HPDE6-E6E7 (cell line): Measurements from ENCODE around the gene ARL6IP4.

Experiments
- DNase-seq: peaks from one replicate; pipeline ENCODE4 v3.0.0; 2011; ENCODE audit warnings: missing footprints; ENCODE audit errors: extremely low spot score

The ARL6IP4 gene

DNA sequence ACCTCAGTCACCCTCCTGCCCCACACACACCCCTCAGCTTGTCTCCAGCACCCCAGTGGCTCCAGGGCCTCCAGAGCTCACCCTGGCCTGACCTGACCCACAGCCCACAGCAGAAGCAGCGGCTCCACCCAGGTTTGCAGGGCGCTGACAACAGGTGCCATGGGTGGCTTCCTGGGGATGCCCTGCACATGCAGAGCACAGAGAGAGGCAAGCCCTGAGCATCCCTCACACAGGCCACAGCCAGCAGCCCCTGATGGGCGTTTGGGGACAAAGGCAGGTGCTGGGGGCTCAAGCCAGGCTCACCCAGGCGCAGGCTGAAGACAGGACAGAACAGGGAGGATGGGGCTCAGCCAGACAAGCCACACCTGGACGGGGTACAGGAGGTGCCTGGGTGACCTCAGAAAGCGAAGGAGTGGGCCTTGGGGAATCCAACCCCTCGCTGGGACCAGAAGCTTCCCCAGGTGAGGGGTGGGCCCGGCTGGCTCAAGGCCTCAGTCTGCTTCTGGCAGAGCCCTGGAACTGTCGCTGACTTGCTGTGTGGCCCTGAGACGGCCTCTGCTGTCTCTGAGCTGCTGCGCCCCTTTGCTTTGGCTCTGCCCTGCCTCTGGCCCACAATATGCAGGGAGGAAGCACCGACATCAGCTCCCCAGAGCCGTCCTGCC lies 10.6 kb downstream of the ARL6IP4 start:
- no peak for DNase-seq

DNA sequence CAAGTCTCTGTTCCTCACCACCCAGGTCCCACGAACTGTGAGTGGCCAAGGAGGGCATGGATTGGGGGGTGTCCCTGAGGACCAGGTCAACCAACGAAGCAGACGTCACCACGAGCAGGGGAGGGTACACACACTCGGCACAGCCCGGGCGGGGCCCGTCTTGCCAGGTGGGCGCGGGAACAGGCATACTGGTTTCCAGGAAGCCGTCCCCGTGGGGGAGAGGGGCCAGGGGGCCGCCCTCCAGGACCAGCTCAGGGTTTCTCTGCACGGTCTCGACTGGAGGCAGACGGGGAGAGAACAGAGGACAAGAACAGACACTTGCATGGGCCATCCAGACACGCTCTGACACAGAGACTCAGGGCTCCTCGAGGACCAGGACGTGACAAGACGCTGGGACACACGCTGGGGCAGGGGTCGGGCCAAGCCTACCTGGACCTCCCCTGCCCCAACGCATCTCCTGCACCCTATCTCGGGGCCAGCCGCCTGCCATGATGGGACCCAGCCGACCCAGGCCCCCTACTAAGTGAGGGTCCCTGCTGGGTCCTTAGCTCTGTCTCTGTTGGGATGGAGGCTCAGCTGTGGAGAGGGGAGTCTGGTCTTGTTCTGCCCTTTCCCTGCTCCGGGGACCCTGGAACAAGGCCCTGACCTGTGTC lies 11.3 kb downstream of the ARL6IP4 start:
- no peak for DNase-seq

DNA sequence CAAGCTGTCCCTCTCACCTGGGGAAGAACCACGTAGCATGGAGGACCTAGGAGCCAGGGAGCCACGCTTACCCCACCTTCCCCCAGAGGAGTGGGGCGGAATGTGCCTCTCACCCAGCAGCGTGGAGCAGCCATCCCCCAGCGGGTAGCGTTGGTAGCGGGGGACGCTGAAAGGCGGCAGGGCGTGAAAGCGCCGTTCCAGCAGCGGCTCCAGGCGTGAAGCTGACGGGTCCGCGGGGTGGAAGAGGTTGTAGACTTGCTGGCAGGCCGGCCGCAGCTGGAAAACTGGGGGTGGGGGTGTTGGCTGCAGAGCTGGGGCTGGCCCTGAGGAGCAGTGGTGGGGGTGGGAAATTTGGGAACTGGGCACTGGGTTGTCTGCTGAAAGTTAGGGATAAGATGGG lies 11.9 kb downstream of the ARL6IP4 start:
- DNase-seq = no peak

DNA sequence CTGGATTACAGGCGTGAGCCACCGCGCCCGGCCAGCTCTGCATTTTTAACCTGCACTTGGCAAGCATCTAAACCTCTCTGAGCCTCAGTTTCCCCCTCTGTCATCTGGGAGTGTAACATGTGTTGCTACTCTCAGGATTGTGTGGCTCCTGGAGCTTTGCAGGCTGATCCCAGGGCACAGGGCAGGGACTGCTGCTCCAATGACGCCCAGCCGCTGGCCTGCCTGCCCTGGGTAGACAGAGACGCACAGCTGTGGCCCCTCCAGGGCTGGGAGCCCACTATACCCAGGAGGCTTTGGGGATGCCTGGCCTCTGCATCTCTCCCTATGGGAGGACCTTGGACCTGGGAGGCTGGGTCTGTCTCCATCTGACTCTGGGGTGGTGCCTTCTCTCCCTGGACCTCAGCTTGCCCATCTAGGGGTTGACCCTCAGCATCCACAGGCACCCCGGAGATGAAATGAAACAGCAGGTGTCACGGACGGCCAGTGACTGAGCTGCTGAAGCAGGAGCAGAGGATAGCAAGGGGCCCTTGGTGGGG lies 13.7 kb downstream of the ARL6IP4 start:
- DNase-seq = no peak

DNA sequence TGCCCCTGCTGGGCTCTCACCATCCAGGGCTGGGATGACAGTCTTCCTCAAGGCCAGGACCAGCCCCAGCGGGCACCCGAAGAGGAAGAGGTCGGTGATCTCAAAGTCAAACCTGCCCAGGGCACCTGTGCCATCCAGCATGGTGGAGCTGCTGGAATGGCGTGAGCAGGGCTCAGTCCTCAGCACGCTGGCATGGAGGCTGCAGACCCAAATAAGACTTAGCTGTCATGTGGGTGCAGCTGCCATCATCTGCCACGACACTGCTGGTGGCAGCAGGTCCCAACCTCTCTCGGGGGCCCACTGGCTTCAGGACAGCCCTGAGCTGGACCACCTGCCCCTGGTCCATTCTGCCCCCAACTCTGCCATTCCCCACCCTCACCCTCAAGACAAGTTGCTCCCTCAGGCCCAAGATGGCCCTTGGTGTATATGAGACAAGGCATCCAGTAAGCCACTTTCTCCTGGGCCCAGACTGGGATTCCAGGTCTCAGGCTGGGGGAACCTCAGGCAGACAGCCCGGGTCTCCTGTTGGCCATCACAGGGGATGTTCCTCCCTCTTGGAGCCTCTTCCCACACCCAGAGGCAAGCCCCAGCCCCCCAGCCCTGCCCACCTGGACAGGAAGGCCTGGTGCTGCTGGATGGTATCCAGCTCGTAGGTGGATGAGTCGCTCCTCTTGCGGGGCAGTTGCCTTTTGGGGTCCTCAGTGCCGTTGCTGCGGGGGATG lies 14.5 kb downstream of the ARL6IP4 start:
- no peak for DNase-seq

DNA sequence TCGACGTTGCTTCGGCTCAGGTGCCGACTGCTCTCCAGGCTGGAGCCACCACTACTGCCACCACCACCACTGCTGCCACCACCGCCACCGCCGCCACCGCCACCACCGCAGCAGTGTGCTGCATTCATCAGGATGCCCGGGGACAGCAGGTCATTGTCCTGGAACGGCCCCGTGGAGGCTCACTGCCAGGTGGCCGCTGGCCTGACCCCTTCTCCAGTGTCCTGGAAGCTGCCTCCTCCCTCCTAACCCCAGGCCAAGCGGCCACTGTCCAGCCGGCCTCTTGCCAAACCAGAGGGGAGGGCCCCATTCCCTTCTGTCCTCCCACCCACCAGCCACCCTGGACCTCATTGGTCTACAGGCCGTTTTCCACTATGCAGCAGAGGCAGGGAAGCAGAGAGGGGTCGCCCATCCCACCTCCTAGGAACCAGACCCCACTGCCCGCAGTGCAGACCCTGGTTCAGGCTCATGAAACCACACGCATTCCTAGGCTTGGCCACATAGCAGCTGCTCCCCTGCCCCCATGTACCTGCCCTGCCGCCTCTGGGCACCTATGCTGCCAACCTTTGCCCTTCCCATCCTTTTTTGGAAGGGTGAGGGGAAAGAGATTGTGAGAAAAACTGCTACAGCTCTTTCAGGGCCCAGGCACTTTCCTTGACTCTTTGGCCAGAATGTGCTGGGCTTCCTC lies 15.2 kb downstream of the ARL6IP4 start:
- DNase-seq = no peak

DNA sequence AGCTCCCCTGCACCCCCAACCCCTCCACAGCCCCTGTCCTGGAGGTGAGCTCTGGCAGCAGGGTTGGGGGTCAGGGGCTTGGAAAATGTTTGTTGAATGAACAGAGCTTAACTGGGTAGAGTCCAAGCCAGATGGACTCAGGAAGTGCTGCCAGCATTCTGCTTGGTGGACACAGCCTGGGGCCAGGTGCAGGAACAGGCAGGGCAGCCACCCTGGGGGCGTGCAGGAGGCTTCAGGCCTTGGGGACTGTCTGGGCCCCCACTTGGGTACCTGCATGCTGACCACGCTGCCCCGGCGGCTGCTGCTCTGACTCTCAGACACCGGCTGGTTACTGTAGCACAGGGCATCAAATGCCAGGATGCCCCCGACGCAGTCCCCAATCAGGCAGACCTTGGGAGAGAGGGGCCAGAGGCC lies 15.7 kb downstream of the ARL6IP4 start:
- DNase-seq = no peak

DNA sequence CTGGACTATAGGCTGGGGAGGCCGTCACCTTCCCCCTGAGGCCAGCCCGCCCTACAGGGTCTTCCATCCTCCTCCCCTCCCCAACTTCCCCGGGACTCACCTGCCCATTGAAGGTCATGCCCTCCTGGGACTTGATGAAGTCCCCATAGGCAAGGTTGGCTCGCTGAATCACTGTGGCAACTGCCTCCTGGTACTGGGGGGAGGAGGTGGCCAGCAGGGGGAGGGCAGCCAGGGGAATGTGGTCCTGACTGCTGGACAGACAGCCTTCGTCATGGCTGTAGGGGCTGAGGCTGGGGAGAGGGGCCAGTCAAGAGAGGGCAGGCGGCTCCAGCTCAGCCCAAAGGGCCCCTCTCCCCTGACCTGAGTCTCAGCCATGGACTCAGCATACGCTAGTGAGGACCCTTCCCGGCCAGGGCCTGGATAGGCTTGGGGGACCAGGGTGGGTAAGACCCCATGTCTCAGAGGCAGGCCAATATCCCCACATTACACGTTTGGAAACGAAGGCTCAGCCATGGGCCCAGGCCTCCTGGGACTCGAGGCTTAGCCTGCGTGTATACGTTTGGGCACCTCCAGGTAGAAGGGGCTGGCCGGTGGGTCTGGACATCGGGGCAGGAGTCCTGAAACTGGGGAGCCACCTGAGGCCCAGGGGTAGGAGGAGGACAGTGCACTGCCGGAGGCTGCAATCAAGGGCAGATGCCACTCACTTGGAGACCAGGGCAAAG lies 16.3 kb downstream of the ARL6IP4 start:
- no peak for DNase-seq

DNA sequence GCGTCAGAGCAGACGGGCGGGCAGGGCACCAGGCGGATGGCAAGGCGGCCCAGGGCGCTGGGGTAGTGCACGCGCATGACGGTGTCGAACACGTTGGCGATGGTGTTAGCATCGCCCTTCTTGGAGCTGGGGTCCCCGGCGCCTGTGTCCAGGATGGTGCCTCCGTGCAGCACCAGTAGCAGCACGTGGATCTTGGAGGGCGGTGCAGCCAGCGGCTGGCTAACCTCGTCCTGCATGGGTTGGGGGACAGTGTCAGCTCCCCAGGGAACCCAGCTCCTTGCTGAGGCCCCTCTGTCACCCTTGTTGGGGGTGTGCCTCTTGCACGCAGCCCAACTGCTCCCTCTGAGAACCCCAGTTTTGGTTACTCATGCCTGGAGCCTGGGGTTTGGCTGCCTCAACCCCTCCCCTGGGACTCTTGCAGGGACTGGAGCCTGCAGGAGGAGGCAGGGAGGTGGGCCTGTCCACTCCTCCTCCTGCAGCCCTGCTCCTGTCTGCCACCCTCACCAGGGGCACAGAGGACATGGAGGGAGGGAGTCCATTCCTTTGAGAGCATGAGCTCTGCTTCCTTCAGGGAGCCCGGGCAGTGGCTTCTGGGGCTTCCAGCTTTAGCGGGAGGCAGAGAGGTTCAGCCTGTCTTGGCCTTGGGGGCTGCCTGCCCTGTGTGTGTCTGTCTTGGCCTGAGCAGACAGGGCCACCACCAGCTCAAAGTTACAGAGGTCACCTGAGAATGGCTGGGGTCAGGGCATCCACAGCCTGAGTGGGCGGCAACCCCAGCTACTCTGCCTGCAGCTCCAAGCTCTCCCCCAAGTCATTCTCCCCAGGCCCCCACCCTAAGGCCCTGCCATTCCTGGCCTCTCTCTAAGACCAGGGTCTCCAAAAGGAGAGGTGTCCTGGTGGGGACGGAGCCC lies 17.1 kb downstream of the ARL6IP4 start:
- no peak for DNase-seq

DNA sequence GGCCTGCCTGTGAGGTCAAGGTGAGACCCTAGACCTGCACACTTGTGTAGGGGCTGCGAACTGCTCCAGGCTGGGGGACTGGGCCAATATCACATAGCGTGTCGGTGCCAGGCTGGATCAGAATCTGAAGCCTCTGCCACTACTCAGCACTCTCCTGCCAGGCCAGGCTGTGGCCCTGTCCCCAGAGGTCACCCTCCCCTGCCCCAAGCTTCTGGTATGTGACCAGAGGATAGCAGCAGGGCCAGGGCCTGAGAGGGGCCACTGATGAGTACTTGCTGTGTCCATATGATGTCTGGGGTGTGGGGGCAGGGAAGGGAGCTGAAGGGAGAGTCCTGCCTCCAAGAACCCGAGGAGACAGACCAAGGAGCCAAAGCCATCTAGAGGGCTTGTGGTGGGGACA lies 17.8 kb downstream of the ARL6IP4 start:
- no peak for DNase-seq

DNA sequence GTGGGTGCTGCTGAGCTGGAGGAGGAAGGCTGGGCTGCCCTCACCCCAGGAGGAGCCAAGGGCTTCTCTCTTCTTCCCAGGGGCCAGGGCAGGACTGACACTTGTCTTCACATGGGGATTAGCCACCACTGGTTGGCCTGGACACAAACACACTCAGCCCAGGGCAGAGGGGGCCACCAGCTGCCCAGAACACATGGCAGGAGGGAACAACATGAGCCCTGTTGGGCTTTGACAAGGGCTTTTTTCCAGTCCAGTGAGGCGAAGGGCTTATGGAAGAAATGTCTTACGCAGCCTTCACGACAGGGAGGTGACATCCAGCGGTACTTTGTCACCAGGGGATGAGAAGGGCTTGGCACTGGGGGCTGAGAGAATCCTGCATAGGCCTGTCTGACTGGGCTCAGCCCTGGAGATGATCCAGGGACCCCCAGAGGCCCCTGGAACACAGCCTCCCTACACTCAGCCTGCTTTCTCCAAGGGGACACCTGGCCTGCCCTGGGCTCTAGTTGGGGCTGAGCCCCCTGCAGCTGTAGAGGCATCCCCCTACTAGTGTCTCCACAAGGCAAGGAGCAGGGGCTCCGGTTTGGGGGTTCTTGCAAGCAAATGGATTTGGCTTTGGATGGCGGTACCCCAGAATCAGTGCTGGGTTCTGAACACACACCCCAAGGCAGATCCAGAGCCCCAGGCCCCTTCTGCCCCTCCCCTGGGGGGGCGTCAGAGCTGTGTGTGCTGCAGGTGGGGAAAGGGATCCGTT lies 18.9 kb downstream of the ARL6IP4 start:
- DNase-seq = no peak

DNA sequence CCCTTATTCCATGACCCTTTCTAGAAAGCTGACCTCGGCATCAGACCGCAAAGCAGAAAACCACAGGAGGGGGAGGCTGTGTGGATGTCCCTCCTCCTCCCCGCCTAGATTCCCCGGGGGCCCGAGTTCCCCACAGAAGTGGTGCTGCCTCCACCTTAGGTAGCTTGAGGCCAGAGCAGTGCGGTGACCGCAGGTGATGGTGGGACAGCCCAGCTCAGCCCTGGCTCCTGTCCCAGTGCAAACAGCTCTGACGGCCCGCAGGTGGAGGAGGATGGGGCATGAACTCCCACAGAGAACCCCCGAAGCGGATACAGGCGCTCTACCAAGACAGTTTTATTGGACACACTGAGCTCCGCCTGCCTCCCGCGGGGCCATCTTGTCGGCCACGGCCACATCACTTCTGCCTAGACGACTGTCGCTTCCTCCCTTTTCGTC lies 19.5 kb downstream of the ARL6IP4 start:
- no peak for DNase-seq

DNA sequence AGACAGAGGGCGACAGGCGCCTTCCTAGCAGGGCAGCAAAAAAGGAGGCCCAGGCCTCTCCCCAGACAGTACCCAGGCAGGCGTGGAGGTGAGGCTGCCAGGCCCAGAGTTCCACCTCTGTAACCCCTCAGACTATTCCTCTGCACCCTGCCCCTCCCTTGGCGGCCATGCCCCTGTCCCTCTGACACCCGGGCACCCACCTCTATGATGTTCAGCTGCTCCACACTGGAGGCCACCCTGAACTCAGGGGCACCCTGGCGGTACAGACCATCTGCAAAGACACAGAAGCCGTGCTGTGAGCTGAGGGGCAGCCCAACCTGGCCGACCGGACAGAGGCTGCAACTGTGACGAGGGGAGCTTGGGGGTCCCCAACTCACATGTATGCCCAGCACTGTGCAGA lies 20.1 kb downstream of the ARL6IP4 start:
- DNase-seq = no peak

DNA sequence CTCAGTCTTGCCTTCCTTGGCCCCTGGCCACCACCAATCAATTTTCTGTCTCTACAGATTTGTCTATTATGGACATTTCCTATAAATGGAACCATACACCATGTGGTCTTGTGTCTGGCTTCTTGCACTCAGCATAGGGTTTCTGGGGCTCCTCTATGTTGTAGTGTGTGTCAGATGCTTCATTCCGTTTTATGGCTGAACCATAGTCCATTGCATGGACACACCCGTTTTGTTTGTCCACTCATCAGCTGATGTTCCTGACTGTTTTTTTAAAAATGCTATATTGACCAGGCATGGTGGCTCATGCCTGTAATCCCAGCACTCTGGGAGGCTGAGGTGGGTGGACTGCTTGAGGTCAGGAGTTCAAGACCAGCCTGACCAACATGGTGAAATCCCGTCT lies 21.0 kb downstream of the ARL6IP4 start:
- no peak for DNase-seq

DNA sequence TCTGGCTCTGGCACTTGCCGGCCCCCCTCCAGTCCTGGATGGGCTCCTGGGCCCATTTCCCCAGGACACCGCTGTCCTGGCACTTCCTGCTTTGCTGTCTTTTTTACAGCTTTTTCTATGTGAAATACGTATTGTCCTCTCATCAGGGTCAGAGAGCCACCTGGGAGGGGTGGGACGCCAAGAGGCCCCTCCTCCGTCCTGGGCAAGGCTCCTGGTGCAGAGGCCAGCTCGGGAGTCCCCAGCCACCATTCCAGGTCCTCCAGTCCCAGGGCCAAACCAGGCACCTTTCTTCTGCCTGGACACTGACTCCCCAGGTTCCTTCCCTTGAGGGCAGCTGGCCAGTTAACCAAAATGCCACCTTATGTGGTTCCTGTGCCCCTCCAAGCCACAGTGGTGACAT lies 22.8 kb downstream of the ARL6IP4 start:
- DNase-seq = no peak

DNA sequence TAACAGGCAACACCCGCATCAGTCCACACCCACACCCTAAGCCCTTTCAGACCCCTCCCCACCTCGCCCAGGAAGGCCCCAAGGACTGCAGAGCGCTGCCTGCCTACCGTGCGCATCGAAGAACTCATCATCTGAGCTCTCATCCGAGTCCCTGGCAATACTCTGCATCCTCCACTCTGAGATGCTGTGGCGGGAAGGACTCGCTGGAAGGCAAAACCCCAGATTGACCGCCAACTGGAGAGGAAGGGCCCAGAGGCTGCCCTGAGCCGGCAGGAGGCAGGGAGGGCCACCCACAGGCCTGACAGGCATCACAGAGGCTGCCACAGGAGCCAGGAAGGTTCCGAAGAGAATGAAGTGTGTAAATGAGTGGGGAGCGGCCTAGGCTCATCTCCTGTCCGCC lies 23.8 kb downstream of the ARL6IP4 start:
- no peak for DNase-seq

DNA sequence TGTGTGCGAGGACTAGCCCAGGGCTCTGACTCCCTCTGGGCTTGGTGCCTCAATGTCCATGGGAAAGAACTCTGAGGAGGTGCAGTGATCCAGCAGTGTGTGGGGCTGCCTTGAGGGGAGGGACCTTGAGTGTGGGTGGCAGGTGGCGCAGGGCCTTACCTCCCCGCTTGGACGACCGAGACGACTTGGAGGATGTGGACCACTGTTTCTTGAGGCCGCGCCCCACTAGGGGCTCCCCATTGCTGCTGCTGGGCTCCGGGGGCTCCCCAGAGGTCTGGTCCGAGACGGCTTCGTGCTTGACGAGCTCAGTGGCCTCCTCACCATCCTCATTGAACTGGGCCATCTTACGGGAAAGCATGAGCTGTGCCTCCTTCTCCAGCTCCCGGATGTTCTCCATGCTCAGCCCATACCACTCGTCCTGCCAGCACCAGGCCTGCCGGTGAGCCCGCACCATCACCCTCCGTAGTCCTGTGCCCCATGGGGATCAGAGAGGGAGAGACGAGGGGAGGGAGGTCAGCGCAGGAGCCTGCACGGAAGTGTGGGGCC lies 24.7 kb downstream of the ARL6IP4 start:
- DNase-seq = no peak

DNA sequence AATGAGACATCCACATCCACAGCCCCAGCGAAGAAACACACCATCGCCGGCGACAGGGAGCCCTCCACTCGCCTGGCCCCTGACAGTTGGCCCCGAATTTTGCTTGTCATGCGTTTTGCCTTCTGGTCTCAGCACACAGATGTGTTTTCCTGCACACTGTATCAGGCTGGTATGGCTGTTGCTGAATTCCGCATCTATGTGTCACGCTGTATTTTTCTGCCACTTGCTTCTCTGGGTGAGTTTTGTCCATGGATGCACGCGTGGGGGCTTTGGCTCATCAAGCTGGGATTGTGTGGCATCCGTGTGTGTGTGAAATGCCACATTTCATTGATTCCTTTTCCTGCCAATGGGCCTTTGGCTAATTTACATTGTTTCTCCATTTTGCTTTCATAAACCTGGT lies 26.5 kb downstream of the ARL6IP4 start:
- DNase-seq = no peak

DNA sequence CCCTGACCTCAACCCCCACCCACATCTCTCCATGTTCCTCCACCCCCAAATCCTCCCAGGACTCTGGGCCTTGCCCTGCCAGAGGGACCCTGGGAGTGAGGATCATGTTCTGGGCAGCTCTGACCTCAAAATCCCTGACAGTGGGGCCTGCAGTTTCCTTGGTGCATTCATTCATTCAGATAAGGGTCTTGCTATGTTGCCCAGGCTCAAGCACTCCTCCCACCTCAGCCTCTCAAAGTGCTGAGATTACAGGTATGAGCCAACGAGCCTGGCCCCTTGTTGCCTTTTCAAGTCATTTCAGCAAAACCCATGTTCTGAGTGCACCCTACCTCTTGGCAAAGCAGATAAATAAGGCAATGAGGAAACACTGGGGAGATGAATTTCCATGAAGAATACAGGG lies 29.6 kb downstream of the ARL6IP4 start:
- DNase-seq = no peak

DNA sequence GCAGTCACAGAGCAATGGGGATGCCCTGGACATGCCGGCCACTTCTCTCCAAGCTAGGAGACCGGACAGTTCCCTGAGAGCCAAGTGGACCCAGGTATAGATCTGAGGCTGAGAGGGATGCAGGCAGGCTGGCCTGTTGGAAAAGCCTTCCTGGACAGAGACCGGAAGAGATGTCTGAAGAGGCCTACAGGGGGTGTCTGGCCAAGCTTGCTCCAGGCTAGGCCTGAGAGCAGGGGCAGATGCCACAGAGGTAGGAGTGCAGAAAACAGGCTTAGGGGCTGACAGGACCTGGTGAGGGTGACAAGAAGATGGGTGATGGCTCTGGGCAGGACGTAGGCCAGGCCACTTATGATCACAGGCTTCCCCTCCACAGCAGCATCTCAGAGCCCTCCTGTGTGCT lies 30.2 kb downstream of the ARL6IP4 start:
- DNase-seq = no peak
